ENCODE measurements around the gene TMEM233.

Gene TMEM233

GRCh38 chr12:119578112-119578511, 15.5 kb upstream of the TMEM233 start:
- Histone ChIP-seq H3K27me3 (ENCODE audit: insufficient read depth, low read length, poor library complexity) (no peaks in the 10 kb centered on the region), H2BK5ac (ENCODE audit: low read length) (no peak overlapping the region), H4K5ac (ENCODE audit: low read length) (no peak overlapping the region), H3K9ac (ENCODE audit: low read length) (no peak overlapping the region), H3K4me2 (ENCODE audit: low read length) (no peak overlapping the region), H2BK15ac (replicated peaks; ENCODE audit: low read depth) (no peak overlapping the region), H3K18ac (ENCODE audit: low read length) (no peak overlapping the region), H3K4me3 (ENCODE audit: low read length) (no peak overlapping the region), H3K4me1 (ENCODE audit: control insufficient read depth, low read depth, low read length) (no peaks in the 10 kb centered on the region), H3K79me1 (ENCODE audit: low read length) (no peaks in the 10 kb centered on the region), H3K56ac (ENCODE audit: low read length) (no peak overlapping the region), H2BK120ac (ENCODE audit: low read depth, low read length) (no peak overlapping the region), H3K79me2 (ENCODE audit: control insufficient read depth, insufficient read depth, low read length) (no peaks in the 10 kb centered on the region), H3K27ac (ENCODE audit: low read depth, low read length) (no peak overlapping the region), H3K4ac (ENCODE audit: low read depth, low read length) (no peak overlapping the region), H4K8ac (ENCODE audit: low read depth, low read length) (no peak overlapping the region), H3K36me3 (ENCODE audit: control insufficient read depth, insufficient read depth, low read length) (no peaks in the 10 kb centered on the region), H3K23ac (ENCODE audit: low read length) (no peak overlapping the region), H2AK5ac (ENCODE audit: low read length) (no peak overlapping the region)
- no CpG with 5 or more reads among the region's 2 CpGs for WGBS (ENCODE audit: extremely low coverage, insufficient coverage, low lambda C conversion rate)
- no peak for DNase-seq

- no CpG with 5 or more reads among the region's 1 CpG for WGBS (ENCODE audit: extremely low coverage, insufficient coverage, low lambda C conversion rate)
- Histone ChIP-seq H3K9ac (ENCODE audit: low read length) (no peak overlapping the region), H3K36me3 (ENCODE audit: control insufficient read depth, insufficient read depth, low read length) (no peaks in the 10 kb centered on the region), H3K4ac (ENCODE audit: low read depth, low read length) (no peak overlapping the region), H3K4me3 (ENCODE audit: low read length) (no peak overlapping the region), H3K79me2 (ENCODE audit: control insufficient read depth, insufficient read depth, low read length) (no peaks in the 10 kb centered on the region), H4K5ac (ENCODE audit: low read length) (no peak overlapping the region), H2AK5ac (ENCODE audit: low read length) (no peak overlapping the region), H2BK15ac (replicated peaks; ENCODE audit: low read depth) (no peak overlapping the region), H3K56ac (ENCODE audit: low read length) (no peak overlapping the region), H3K27me3 (ENCODE audit: insufficient read depth, low read length, poor library complexity) (peaks cover 16% of the 10 kb centered on the region), H3K23ac (ENCODE audit: low read length) (no peak overlapping the region), H3K27ac (ENCODE audit: low read depth, low read length) (no peak overlapping the region), H3K4me2 (ENCODE audit: low read length) (no peak overlapping the region), H3K4me1 (ENCODE audit: control insufficient read depth, low read depth, low read length) (peaks cover 1% of the 10 kb centered on the region), H3K18ac (ENCODE audit: low read length) (no peak overlapping the region), H2BK120ac (ENCODE audit: low read depth, low read length) (no peak overlapping the region), H4K8ac (ENCODE audit: low read depth, low read length) (no peak overlapping the region), H2BK5ac (ENCODE audit: low read length) (no peak overlapping the region), H3K79me1 (ENCODE audit: low read length) (no peaks in the 10 kb centered on the region)
- DNase-seq, result no peak
Observed at GRCh38 chr12:119589097-119589496, 4.5 kb upstream of the TMEM233 start.

- H2BK15ac ChIP-seq (replicated peaks; ENCODE audit: low read depth), result no peak overlapping the region
- no peak overlapping the region for H2BK5ac ChIP-seq (ENCODE audit: low read length)
- H3K56ac ChIP-seq (ENCODE audit: low read length), result no peak overlapping the region
- H3K36me3 ChIP-seq (ENCODE audit: control insufficient read depth, insufficient read depth, low read length), result no peaks in the 10 kb centered on the region
- H3K79me2 ChIP-seq (ENCODE audit: control insufficient read depth, insufficient read depth, low read length), result no peaks in the 10 kb centered on the region
- no peak for DNase-seq
- no peak overlapping the region for H3K23ac ChIP-seq (ENCODE audit: low read length)
- H3K4me1 ChIP-seq (ENCODE audit: control insufficient read depth, low read depth, low read length), result peaks cover 2% of the 10 kb centered on the region
- H3K4me2 ChIP-seq (ENCODE audit: low read length), result no peak overlapping the region
- no peak overlapping the region for H2BK120ac ChIP-seq (ENCODE audit: low read depth, low read length)
- H3K18ac ChIP-seq (ENCODE audit: low read length), result no peak overlapping the region
- no CpG with 5 or more reads among the region's 4 CpGs for WGBS (ENCODE audit: extremely low coverage, insufficient coverage, low lambda C conversion rate)
- no peak overlapping the region for H3K27ac ChIP-seq (ENCODE audit: low read depth, low read length)
- peaks cover 21% of the 10 kb centered on the region for H3K27me3 ChIP-seq (ENCODE audit: insufficient read depth, low read length, poor library complexity)
- no peak overlapping the region for H3K9ac ChIP-seq (ENCODE audit: low read length)
- H4K8ac ChIP-seq (ENCODE audit: low read depth, low read length), result no peak overlapping the region
- no peak overlapping the region for H4K5ac ChIP-seq (ENCODE audit: low read length)
- no peaks in the 10 kb centered on the region for H3K79me1 ChIP-seq (ENCODE audit: low read length)
- H3K4me3 ChIP-seq (ENCODE audit: low read length), result no peak overlapping the region
- H3K4ac ChIP-seq (ENCODE audit: low read depth, low read length), result no peak overlapping the region
- H2AK5ac ChIP-seq (ENCODE audit: low read length), result no peak overlapping the region
Observed at GRCh38 chr12:119589634-119590033, 3.9 kb upstream of the TMEM233 start.

GRCh38 chr12:119592232-119592631, 1.3 kb upstream of the TMEM233 start:
- Histone ChIP-seq H3K4me2 (ENCODE audit: low read length) (no peak overlapping the region), H3K27me3 (ENCODE audit: insufficient read depth, low read length, poor library complexity) (peaks cover 27% of the 10 kb centered on the region), H3K18ac (ENCODE audit: low read length) (no peak overlapping the region), H2BK5ac (ENCODE audit: low read length) (no peak overlapping the region), H3K4me3 (ENCODE audit: low read length) (no peak overlapping the region), H3K4ac (ENCODE audit: low read depth, low read length) (no peak overlapping the region), H3K56ac (ENCODE audit: low read length) (no peak overlapping the region), H3K27ac (ENCODE audit: low read depth, low read length) (no peak overlapping the region), H3K23ac (ENCODE audit: low read length) (no peak overlapping the region), H3K36me3 (ENCODE audit: control insufficient read depth, insufficient read depth, low read length) (no peaks in the 10 kb centered on the region), H2BK15ac (replicated peaks; ENCODE audit: low read depth) (no peak overlapping the region), H2BK120ac (ENCODE audit: low read depth, low read length) (no peak overlapping the region), H3K79me1 (ENCODE audit: low read length) (no peaks in the 10 kb centered on the region), H3K79me2 (ENCODE audit: control insufficient read depth, insufficient read depth, low read length) (no peaks in the 10 kb centered on the region), H4K5ac (ENCODE audit: low read length) (no peak overlapping the region), H2AK5ac (ENCODE audit: low read length) (no peak overlapping the region), H4K8ac (ENCODE audit: low read depth, low read length) (no peak overlapping the region), H3K9ac (ENCODE audit: low read length) (no peak overlapping the region), H3K4me1 (ENCODE audit: control insufficient read depth, low read depth, low read length) (peaks cover 2% of the 10 kb centered on the region)
- no CpG with 5 or more reads among the region's 2 CpGs for WGBS (ENCODE audit: extremely low coverage, insufficient coverage, low lambda C conversion rate)
- no peak for DNase-seq

- no peak overlapping the region for H3K4ac ChIP-seq (ENCODE audit: low read depth, low read length)
- no peaks in the 10 kb centered on the region for H3K79me2 ChIP-seq (ENCODE audit: control insufficient read depth, insufficient read depth, low read length)
- H2AK5ac ChIP-seq (ENCODE audit: low read length), result no peak overlapping the region
- no peaks in the 10 kb centered on the region for H3K36me3 ChIP-seq (ENCODE audit: control insufficient read depth, insufficient read depth, low read length)
- peak overlapping the region; percentile 72 for H3K56ac ChIP-seq (ENCODE audit: low read length)
- no peak overlapping the region for H2BK15ac ChIP-seq (replicated peaks; ENCODE audit: low read depth)
- DNase-seq, result peak; percentile 39
- H2BK120ac ChIP-seq (ENCODE audit: low read depth, low read length), result no peak overlapping the region
- no CpG with 5 or more reads among the region's 22 CpGs for WGBS (ENCODE audit: extremely low coverage, insufficient coverage, low lambda C conversion rate)
- H3K27ac ChIP-seq (ENCODE audit: low read depth, low read length), result no peak overlapping the region
- H4K8ac ChIP-seq (ENCODE audit: low read depth, low read length), result no peak overlapping the region
- no peak overlapping the region for H4K5ac ChIP-seq (ENCODE audit: low read length)
- peaks cover 2% of the 10 kb centered on the region for H3K4me1 ChIP-seq (ENCODE audit: control insufficient read depth, low read depth, low read length)
- H3K4me3 ChIP-seq (ENCODE audit: low read length), result peak overlapping the region; percentile 26
- H3K4me2 ChIP-seq (ENCODE audit: low read length), result peak overlapping the region; percentile 87
- no peak overlapping the region for H2BK5ac ChIP-seq (ENCODE audit: low read length)
- peaks cover 27% of the 10 kb centered on the region for H3K27me3 ChIP-seq (ENCODE audit: insufficient read depth, low read length, poor library complexity)
- peak overlapping the region; percentile 2 for H3K9ac ChIP-seq (ENCODE audit: low read length)
- no peak overlapping the region for H3K18ac ChIP-seq (ENCODE audit: low read length)
- H3K79me1 ChIP-seq (ENCODE audit: low read length), result no peaks in the 10 kb centered on the region
- H3K23ac ChIP-seq (ENCODE audit: low read length), result no peak overlapping the region
Observed at GRCh38 chr12:119594399-119594730, 791 bp downstream of the TMEM233 start.

- no peak overlapping the region for H4K5ac ChIP-seq (ENCODE audit: low read length)
- peak overlapping the region; percentile 87 for H3K4me2 ChIP-seq (ENCODE audit: low read length)
- peak overlapping the region; percentile 40 for H3K9ac ChIP-seq (ENCODE audit: low read length)
- peaks cover 2% of the 10 kb centered on the region for H3K4me1 ChIP-seq (ENCODE audit: control insufficient read depth, low read depth, low read length)
- H2BK120ac ChIP-seq (ENCODE audit: low read depth, low read length), result no peak overlapping the region
- no peak overlapping the region for H3K23ac ChIP-seq (ENCODE audit: low read length)
- no peak overlapping the region for H3K27ac ChIP-seq (ENCODE audit: low read depth, low read length)
- no CpG with 5 or more reads among the region's 49 CpGs for WGBS (ENCODE audit: extremely low coverage, insufficient coverage, low lambda C conversion rate)
- H3K18ac ChIP-seq (ENCODE audit: low read length), result no peak overlapping the region
- DNase-seq, result peak; percentile 31
- H3K79me1 ChIP-seq (ENCODE audit: low read length), result no peaks in the 10 kb centered on the region
- peak overlapping the region; percentile 72 for H3K56ac ChIP-seq (ENCODE audit: low read length)
- H3K4me3 ChIP-seq (ENCODE audit: low read length), result peak overlapping the region; percentile 16
- H3K79me2 ChIP-seq (ENCODE audit: control insufficient read depth, insufficient read depth, low read length), result no peaks in the 10 kb centered on the region
- no peak overlapping the region for H2BK15ac ChIP-seq (replicated peaks; ENCODE audit: low read depth)
- no peak overlapping the region for H4K8ac ChIP-seq (ENCODE audit: low read depth, low read length)
- H3K36me3 ChIP-seq (ENCODE audit: control insufficient read depth, insufficient read depth, low read length), result no peaks in the 10 kb centered on the region
- peaks cover 27% of the 10 kb centered on the region for H3K27me3 ChIP-seq (ENCODE audit: insufficient read depth, low read length, poor library complexity)
- H2BK5ac ChIP-seq (ENCODE audit: low read length), result no peak overlapping the region
- H2AK5ac ChIP-seq (ENCODE audit: low read length), result no peak overlapping the region
- H3K4ac ChIP-seq (ENCODE audit: low read depth, low read length), result no peak overlapping the region
Observed at GRCh38 chr12:119594772-119595445, 1.3 kb downstream of the TMEM233 start.
